ENCODE measurements around the gene RAPGEF1.
A peak's percentile ranks its signal among the peaks of the same experiment; 100 is the strongest.

DNA sequence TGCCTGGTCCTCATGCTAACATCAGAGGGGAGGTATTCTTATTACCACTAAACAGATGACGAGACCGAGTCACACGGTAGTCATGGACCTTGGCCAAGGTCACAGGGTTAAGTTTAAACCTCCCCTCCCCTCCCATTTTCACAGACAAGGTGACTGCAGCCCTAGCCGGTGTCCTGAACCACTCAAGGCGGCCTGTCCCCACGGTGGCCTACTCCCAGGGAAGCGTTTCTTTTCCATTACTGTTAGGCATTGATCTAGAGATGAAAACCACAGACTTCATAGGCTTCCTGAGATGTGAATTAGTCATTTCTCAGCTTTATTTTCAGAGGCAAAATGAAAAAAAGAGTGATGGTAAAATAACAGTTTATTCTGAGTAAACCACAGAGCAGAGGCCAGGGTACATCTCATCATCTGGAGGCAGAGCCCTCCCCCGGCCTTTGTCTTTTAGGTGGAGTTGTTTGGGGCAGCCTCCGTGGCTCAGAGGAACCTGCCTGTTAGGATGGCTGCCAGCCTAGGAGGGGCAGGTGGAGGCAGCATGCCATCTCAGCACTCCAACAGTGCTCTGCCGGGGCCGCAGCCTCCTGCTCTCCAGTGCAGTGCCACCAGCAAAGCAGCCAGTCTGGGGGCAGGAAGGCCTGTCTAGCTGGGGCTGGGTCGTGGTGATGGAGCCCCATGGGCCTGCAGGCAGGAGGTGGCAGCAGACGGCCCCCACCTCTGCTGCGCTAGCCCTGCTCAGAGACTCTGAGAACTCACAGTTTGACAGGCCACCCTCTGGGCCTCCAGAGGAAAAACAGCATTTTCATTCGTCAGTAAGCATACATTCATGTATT is 71.2 kb downstream of the RAPGEF1 start:
- TF ChIP-seq CTCF (tag by site-specific recombination; IDR thresholded peaks at IDR 0.05) (0 out of 2 replicates have a peak, but pooled peaks have one; percentile 51), ZSCAN16 (tag by site-specific recombination; IDR thresholded peaks at IDR 0.05) (no peak), MEIS1 (CRISPR knock-in tag; IDR thresholded peaks at IDR 0.05; ENCODE audit: borderline replicate concordance) (no peak), ZNF544 (tag by site-specific recombination; IDR thresholded peaks at IDR 0.05) (no peak), ZNF266 (tag by site-specific recombination; IDR thresholded peaks at IDR 0.05; ENCODE audit: low read depth) (no peak), ZNF24 (tag by site-specific recombination; IDR thresholded peaks at IDR 0.05) (no peak), ZNF37A (tag by site-specific recombination; IDR thresholded peaks at IDR 0.05) (no peak), YY1 (tag by site-specific recombination; IDR thresholded peaks at IDR 0.05) (no peak), ZFP3 (tag by site-specific recombination; IDR thresholded peaks at IDR 0.05; ENCODE audit: low read depth) (no peak), HOXC10 (CRISPR knock-in tag; IDR thresholded peaks at IDR 0.05) (no peak)
